Measurements from ENCODE around the gene MYRIP.

The MYRIP gene

DNA sequence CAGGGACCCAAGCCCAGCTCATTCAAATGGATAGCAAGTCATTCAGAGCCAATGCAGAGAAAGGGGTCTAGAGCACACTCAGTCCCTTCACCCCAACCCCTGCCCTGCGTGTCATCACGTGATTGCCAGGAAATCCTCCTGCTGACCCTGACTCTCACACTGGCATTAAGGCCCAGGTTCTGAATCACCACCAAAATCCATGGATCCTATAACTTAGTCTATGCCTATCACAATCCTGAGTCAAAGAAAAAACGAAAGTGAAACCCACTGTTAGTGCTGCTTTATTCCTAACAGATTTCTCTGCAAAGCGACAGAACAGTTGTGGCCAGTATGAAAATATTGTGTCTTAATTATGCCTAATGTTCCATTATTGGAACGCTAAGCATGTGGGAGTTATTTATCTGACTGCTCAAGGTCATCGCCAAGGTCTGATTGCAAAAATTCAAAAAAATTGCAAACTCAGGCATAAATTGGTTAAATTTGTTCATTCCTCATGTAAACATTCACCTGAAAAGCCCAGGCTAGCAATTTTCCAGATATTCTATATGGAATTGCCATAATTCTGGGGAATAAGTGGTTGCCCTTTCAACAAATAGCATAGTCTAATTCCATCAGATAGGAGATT lies 391.4 kb downstream of the MYRIP start:
- Histone ChIP-seq H3K4me1 (ENCODE audit: control insufficient read depth, insufficient read depth, low read length, poor library complexity, severe bottlenecking) (no peaks in the 10 kb centered on the region), H3K36me3 (ENCODE audit: control insufficient read depth, insufficient read depth, low read length) (no peaks in the 10 kb centered on the region), H3K27ac (ENCODE audit: low read depth, low read length, severe bottlenecking) (no peak overlapping the region), H3K4me3 (ENCODE audit: extremely low read depth, insufficient read depth, low read length, poor library complexity, severe bottlenecking) (no peak overlapping the region), H3K9me3 (ENCODE audit: control insufficient read depth, low read length) (no peaks in the 10 kb centered on the region)
- WGBS, 2 experiments (ENCODE audit: insufficient coverage in 2 of 2) = 74 to 94% methylated on average over 3 to 5 of the region's 6 CpGs

DNA sequence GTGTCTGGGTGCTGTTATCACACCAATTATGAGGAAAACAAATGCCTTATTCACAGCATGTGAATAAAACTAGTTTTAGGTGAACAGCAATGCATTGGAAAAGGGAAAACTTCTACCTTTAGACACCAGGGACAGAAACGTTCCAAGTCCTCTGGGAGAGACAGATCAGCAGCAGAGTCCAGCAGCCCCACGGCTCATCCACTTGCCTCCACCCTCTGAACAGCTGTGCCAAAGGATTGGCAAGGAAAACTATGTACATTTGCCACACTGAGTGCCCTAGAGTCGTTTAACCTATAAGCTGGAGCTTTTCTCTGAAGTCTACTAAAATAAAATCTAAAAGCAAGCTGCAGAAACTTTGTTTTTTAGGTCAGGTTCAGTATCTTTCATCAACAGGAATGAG lies 392.4 kb downstream of the MYRIP start:
- Histone ChIP-seq H3K36me3 (ENCODE audit: control insufficient read depth, insufficient read depth, low read length) (no peaks in the 10 kb centered on the region), H3K9me3 (ENCODE audit: control insufficient read depth, low read length) (no peaks in the 10 kb centered on the region), H3K27ac (ENCODE audit: low read depth, low read length, severe bottlenecking) (no peak overlapping the region), H3K4me3 (ENCODE audit: extremely low read depth, insufficient read depth, low read length, poor library complexity, severe bottlenecking) (no peak overlapping the region), H3K4me1 (ENCODE audit: control insufficient read depth, insufficient read depth, low read length, poor library complexity, severe bottlenecking) (no peaks in the 10 kb centered on the region)
- 81 to 86% methylated on average over 2 to 3 of the region's 3 CpGs for WGBS, 2 experiments (ENCODE audit: insufficient coverage in 2 of 2)

DNA sequence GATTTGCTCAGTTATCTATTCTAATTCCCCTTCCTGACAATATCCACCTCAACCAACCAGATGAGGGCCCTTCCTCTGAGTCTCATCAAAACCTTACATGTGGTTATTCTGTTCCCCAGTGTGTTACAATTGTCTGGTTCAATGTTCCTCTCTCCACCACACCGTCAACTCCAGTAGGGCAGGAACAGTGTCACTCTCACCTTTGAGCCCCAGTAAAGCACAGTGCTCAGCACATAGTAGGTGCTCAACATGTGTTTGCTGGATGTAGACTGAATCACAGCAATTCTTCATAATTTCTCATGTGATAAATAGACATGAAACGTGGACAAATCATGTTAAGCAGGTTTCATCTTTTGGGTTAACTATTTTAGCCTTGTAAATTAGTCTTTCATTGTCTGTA lies 397.1 kb downstream of the MYRIP start:
- Histone ChIP-seq H3K9me3 (ENCODE audit: control insufficient read depth, low read length) (no peaks in the 10 kb centered on the region), H3K36me3 (ENCODE audit: control insufficient read depth, insufficient read depth, low read length) (no peaks in the 10 kb centered on the region), H3K27ac (ENCODE audit: low read depth, low read length, severe bottlenecking) (no peak overlapping the region), H3K4me3 (ENCODE audit: extremely low read depth, insufficient read depth, low read length, poor library complexity, severe bottlenecking) (no peak overlapping the region), H3K4me1 (ENCODE audit: control insufficient read depth, insufficient read depth, low read length, poor library complexity, severe bottlenecking) (no peaks in the 10 kb centered on the region)
- no CpG with 5 or more reads among the region's 2 CpGs for WGBS, 2 experiments (ENCODE audit: insufficient coverage in 2 of 2)

GRCh38 chr3:40207796-40208195 lies 398.4 kb downstream of the MYRIP start:
- Histone ChIP-seq H3K36me3 (ENCODE audit: control insufficient read depth, insufficient read depth, low read length) (no peaks in the 10 kb centered on the region), H3K4me1 (ENCODE audit: control insufficient read depth, insufficient read depth, low read length, poor library complexity, severe bottlenecking) (no peaks in the 10 kb centered on the region), H3K27ac (ENCODE audit: low read depth, low read length, severe bottlenecking) (no peak overlapping the region), H3K4me3 (ENCODE audit: extremely low read depth, insufficient read depth, low read length, poor library complexity, severe bottlenecking) (no peak overlapping the region), H3K9me3 (ENCODE audit: control insufficient read depth, low read length) (no peaks in the 10 kb centered on the region)

- no peaks in the 10 kb centered on the region for H3K9me3 ChIP-seq (ENCODE audit: control insufficient read depth, low read length)
- WGBS, 2 experiments (ENCODE audit: insufficient coverage in 2 of 2) = no CpG with 5 or more reads among the region's 2 CpGs
These were observed 398.8 kb downstream of the MYRIP start for GRCh38 chr3:40208251-40208650.

GRCh38 chr3:40211579-40211978 lies 402.2 kb downstream of the MYRIP start:
- H3K27ac ChIP-seq (ENCODE audit: low read depth, low read length, severe bottlenecking) = no peak overlapping the region
- no peaks in the 10 kb centered on the region for H3K36me3 ChIP-seq (ENCODE audit: control insufficient read depth, insufficient read depth, low read length)
- H3K9me3 ChIP-seq (ENCODE audit: control insufficient read depth, low read length) = no peaks in the 10 kb centered on the region
- no peak overlapping the region for H3K4me3 ChIP-seq (ENCODE audit: extremely low read depth, insufficient read depth, low read length, poor library complexity, severe bottlenecking)
- 85 to 100% methylated on average over 1 to 2 of the region's 4 CpGs for whole genome bisulfite sequencing, 2 experiments (ENCODE audit: insufficient coverage in 2 of 2)
- no peaks in the 10 kb centered on the region for H3K4me1 ChIP-seq (ENCODE audit: control insufficient read depth, insufficient read depth, low read length, poor library complexity, severe bottlenecking)

More at GRCh38 chr3:40208251-40208650, 398.8 kb downstream of the MYRIP start:
- Histone ChIP-seq H3K4me1 (ENCODE audit: control insufficient read depth, insufficient read depth, low read length, poor library complexity, severe bottlenecking) (no peaks in the 10 kb centered on the region), H3K27ac (ENCODE audit: low read depth, low read length, severe bottlenecking) (no peak overlapping the region), H3K4me3 (ENCODE audit: extremely low read depth, insufficient read depth, low read length, poor library complexity, severe bottlenecking) (no peak overlapping the region), H3K36me3 (ENCODE audit: control insufficient read depth, insufficient read depth, low read length) (no peaks in the 10 kb centered on the region)

DNA sequence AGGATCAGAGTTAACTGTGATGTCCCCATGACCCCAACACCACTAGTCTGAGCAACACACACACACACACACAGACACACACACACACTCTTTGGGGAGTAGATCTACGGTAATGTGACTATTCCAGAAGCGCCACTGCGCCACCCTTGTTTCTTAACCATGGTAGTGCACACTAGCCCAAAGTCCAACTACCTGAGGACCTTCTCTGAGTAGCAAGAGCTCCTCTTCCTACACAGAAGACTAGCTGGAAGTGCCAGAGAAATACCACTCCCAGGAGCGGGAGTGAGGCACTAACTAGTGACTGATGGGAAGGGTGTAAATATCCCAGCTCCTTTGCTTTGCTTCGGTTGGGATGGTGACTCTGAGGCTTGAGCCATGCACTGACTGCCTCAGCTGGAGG lies 404.1 kb downstream of the MYRIP start:
- no peaks in the 10 kb centered on the region for H3K9me3 ChIP-seq (ENCODE audit: control insufficient read depth, low read length)
- H3K36me3 ChIP-seq (ENCODE audit: control insufficient read depth, insufficient read depth, low read length) = no peaks in the 10 kb centered on the region
- H3K4me1 ChIP-seq (ENCODE audit: control insufficient read depth, insufficient read depth, low read length, poor library complexity, severe bottlenecking) = no peaks in the 10 kb centered on the region
- H3K4me3 ChIP-seq (ENCODE audit: extremely low read depth, insufficient read depth, low read length, poor library complexity, severe bottlenecking) = no peak overlapping the region
- WGBS, 2 experiments (ENCODE audit: insufficient coverage in 2 of 2) = 62 to 92% methylated on average over 3 to 4 of the region's 5 CpGs
- no peak overlapping the region for H3K27ac ChIP-seq (ENCODE audit: low read depth, low read length, severe bottlenecking)

GRCh38 chr3:40215015-40215414 lies 405.6 kb downstream of the MYRIP start:
- H3K4me1 ChIP-seq (ENCODE audit: control insufficient read depth, insufficient read depth, low read length, poor library complexity, severe bottlenecking) = no peaks in the 10 kb centered on the region
- H3K9me3 ChIP-seq (ENCODE audit: control insufficient read depth, low read length) = no peaks in the 10 kb centered on the region
- H3K27ac ChIP-seq (ENCODE audit: low read depth, low read length, severe bottlenecking) = no peak overlapping the region
- no peak overlapping the region for H3K4me3 ChIP-seq (ENCODE audit: extremely low read depth, insufficient read depth, low read length, poor library complexity, severe bottlenecking)
- no peaks in the 10 kb centered on the region for H3K36me3 ChIP-seq (ENCODE audit: control insufficient read depth, insufficient read depth, low read length)

GRCh38 chr3:40216471-40216870 lies 407.1 kb downstream of the MYRIP start:
- no CpG with 5 or more reads among the region's 2 CpGs for WGBS, 2 experiments (ENCODE audit: insufficient coverage in 2 of 2)
- no peak overlapping the region for H3K4me3 ChIP-seq (ENCODE audit: extremely low read depth, insufficient read depth, low read length, poor library complexity, severe bottlenecking)
- no peaks in the 10 kb centered on the region for H3K9me3 ChIP-seq (ENCODE audit: control insufficient read depth, low read length)
- no peak overlapping the region for H3K27ac ChIP-seq (ENCODE audit: low read depth, low read length, severe bottlenecking)
- no peaks in the 10 kb centered on the region for H3K36me3 ChIP-seq (ENCODE audit: control insufficient read depth, insufficient read depth, low read length)
- no peaks in the 10 kb centered on the region for H3K4me1 ChIP-seq (ENCODE audit: control insufficient read depth, insufficient read depth, low read length, poor library complexity, severe bottlenecking)

- no peaks in the 10 kb centered on the region for H3K9me3 ChIP-seq (ENCODE audit: control insufficient read depth, low read length)
- WGBS, 2 experiments (ENCODE audit: insufficient coverage in 2 of 2) = 97 to 98% methylated on average over 4 of the region's 4 CpGs
- no peak overlapping the region for H3K27ac ChIP-seq (ENCODE audit: low read depth, low read length, severe bottlenecking)
- H3K4me3 ChIP-seq (ENCODE audit: extremely low read depth, insufficient read depth, low read length, poor library complexity, severe bottlenecking) = no peak overlapping the region
- no peaks in the 10 kb centered on the region for H3K4me1 ChIP-seq (ENCODE audit: control insufficient read depth, insufficient read depth, low read length, poor library complexity, severe bottlenecking)
- H3K36me3 ChIP-seq (ENCODE audit: control insufficient read depth, insufficient read depth, low read length) = no peaks in the 10 kb centered on the region
These were observed 414.4 kb downstream of the MYRIP start for GRCh38 chr3:40223856-40224255.

DNA sequence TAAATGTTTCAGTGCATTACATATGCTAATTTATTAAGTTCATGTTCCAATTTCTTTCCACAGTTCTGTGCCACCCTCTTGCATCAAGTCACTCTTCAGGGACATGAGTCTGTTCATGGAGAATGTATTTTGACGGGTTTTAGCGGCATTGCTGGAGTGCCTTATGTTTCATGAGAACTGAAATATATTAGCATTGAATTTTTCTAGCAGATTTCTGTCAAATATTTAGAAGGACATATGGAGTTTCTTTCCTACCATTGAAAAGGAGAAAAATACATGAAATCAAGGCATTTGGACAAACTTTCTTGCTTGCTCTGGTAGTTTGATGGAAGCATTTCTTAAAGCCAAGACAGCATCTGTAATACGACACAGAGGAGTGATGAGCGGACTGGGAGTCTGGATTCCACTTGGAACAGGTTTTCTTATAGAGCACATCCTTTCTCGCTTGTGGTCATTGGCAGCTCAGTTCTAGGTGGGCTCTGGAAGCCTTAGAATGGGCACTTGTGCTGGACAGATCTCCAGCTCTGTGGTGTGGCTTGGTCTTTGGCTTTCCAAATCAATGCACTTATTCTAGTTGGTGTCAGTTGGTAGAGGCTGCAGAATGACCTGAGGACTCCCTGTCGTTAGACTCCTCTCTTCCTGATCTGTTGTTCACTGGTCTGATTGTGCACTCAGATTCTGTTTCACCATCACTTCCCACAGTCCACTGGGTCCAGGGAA lies 415.5 kb downstream of the MYRIP start:
- H3K27ac ChIP-seq (ENCODE audit: low read depth, low read length, severe bottlenecking) = no peak overlapping the region
- no peaks in the 10 kb centered on the region for H3K4me1 ChIP-seq (ENCODE audit: control insufficient read depth, insufficient read depth, low read length, poor library complexity, severe bottlenecking)
- WGBS, 2 experiments (ENCODE audit: insufficient coverage in 2 of 2) = 89 to 100% methylated on average over 3 of the region's 6 CpGs
- H3K9me3 ChIP-seq (ENCODE audit: control insufficient read depth, low read length) = no peaks in the 10 kb centered on the region
- no peak overlapping the region for H3K4me3 ChIP-seq (ENCODE audit: extremely low read depth, insufficient read depth, low read length, poor library complexity, severe bottlenecking)
- no peaks in the 10 kb centered on the region for H3K36me3 ChIP-seq (ENCODE audit: control insufficient read depth, insufficient read depth, low read length)

All from mesodermal cell (in vitro differentiated cells).